HL-60 (cell line): ENCODE data around the gene TOP2B.

ENCODE experiments used
- DNase-seq, 2 experiments: peaks; one replicate each; pipeline ENCODE4 v3.0.0-alpha.2; 2010 to 2020; ENCODE audit warnings: low read depth in 1 of 2, low spot score in 1 of 2
- H3K27ac ChIP-seq: fragments of 250-450 bp; sonication (Bioruptor Pico); replicated peaks from 2 replicates; pipeline ENCODE4 v1.5.1; 2020; ENCODE audit warnings: mild to moderate bottlenecking, moderate library complexity
- H3K27me3 ChIP-seq: fragments of 250-450 bp; sonication (Bioruptor Pico); 2 replicates; pipeline ENCODE4 v1.5.1; 2021; ENCODE audit warnings: mild to moderate bottlenecking, moderate library complexity; ENCODE audit not compliant: insufficient read depth, poor library complexity, severe bottlenecking
- H3K4me3 ChIP-seq: replicated peaks from 2 replicates; pipeline ENCODE4 v1.5.1; 2011; ENCODE audit warnings: mild to moderate bottlenecking, control low read depth, low read length; ENCODE audit not compliant: insufficient read depth
- GABPA ChIP-seq: IDR thresholded peaks from 2 replicates; pipeline ENCODE4 v1.6.1; 2012; ENCODE audit warnings: low read depth
- POLR2AphosphoS5 ChIP-seq: IDR thresholded peaks from 2 replicates; pipeline ENCODE4 v1.6.1; 2012; ENCODE audit warnings: low read depth
- SPI1 ChIP-seq: IDR thresholded peaks from 2 replicates; pipeline ENCODE4 v1.6.1; 2012; ENCODE audit warnings: low read depth, mild to moderate bottlenecking, borderline replicate concordance
- TF ChIP-seq, protein P1 (sequence below): IDR thresholded peaks from one replicate; pipeline ENCODE4 v1.5.1; 2011; ENCODE audit warnings: low read length, control low read depth, inconsistent platforms; ENCODE audit not compliant: insufficient read depth
- TF ChIP-seq, protein P2 (sequence below): IDR thresholded peaks from 2 replicates; pipeline ENCODE4 v1.6.1; 2012; ENCODE audit warnings: low read depth; ENCODE audit not compliant: insufficient replicate concordance

The TOP2B gene

GRCh38 chr3:25564075-25564474 is 100.6 kb downstream of the TOP2B start:
- Histone ChIP-seq H3K27me3 (no peaks in the 10 kb centered on the region), H3K4me3 (no peak overlapping the region), H3K27ac (no peak overlapping the region)
- TF ChIP-seq, protein P1, sequence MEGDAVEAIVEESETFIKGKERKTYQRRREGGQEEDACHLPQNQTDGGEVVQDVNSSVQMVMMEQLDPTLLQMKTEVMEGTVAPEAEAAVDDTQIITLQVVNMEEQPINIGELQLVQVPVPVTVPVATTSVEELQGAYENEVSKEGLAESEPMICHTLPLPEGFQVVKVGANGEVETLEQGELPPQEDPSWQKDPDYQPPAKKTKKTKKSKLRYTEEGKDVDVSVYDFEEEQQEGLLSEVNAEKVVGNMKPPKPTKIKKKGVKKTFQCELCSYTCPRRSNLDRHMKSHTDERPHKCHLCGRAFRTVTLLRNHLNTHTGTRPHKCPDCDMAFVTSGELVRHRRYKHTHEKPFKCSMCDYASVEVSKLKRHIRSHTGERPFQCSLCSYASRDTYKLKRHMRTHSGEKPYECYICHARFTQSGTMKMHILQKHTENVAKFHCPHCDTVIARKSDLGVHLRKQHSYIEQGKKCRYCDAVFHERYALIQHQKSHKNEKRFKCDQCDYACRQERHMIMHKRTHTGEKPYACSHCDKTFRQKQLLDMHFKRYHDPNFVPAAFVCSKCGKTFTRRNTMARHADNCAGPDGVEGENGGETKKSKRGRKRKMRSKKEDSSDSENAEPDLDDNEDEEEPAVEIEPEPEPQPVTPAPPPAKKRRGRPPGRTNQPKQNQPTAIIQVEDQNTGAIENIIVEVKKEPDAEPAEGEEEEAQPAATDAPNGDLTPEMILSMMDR: no peak
- TF ChIP-seq POLR2AphosphoS5: no peak
- no peak for TF ChIP-seq GABPA
- TF ChIP-seq, protein P2, sequence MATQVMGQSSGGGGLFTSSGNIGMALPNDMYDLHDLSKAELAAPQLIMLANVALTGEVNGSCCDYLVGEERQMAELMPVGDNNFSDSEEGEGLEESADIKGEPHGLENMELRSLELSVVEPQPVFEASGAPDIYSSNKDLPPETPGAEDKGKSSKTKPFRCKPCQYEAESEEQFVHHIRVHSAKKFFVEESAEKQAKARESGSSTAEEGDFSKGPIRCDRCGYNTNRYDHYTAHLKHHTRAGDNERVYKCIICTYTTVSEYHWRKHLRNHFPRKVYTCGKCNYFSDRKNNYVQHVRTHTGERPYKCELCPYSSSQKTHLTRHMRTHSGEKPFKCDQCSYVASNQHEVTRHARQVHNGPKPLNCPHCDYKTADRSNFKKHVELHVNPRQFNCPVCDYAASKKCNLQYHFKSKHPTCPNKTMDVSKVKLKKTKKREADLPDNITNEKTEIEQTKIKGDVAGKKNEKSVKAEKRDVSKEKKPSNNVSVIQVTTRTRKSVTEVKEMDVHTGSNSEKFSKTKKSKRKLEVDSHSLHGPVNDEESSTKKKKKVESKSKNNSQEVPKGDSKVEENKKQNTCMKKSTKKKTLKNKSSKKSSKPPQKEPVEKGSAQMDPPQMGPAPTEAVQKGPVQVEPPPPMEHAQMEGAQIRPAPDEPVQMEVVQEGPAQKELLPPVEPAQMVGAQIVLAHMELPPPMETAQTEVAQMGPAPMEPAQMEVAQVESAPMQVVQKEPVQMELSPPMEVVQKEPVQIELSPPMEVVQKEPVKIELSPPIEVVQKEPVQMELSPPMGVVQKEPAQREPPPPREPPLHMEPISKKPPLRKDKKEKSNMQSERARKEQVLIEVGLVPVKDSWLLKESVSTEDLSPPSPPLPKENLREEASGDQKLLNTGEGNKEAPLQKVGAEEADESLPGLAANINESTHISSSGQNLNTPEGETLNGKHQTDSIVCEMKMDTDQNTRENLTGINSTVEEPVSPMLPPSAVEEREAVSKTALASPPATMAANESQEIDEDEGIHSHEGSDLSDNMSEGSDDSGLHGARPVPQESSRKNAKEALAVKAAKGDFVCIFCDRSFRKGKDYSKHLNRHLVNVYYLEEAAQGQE: no peak
- no peak for TF ChIP-seq SPI1
- DNase-seq: no peak

- TF ChIP-seq GABPA (no peak), POLR2AphosphoS5 (no peak), SPI1 (no peak)
- TF ChIP-seq, protein P2: no peak
- TF ChIP-seq, protein P1: no peak
- no peak overlapping the region for H3K4me3 ChIP-seq
- H3K27ac ChIP-seq: no peak overlapping the region
- H3K27me3 ChIP-seq: peaks cover 2% of the 10 kb centered on the region
- no peak for DNase-seq
Measured at GRCh38 chr3:25563601-25564000, 101.1 kb downstream of the TOP2B start.

DNA sequence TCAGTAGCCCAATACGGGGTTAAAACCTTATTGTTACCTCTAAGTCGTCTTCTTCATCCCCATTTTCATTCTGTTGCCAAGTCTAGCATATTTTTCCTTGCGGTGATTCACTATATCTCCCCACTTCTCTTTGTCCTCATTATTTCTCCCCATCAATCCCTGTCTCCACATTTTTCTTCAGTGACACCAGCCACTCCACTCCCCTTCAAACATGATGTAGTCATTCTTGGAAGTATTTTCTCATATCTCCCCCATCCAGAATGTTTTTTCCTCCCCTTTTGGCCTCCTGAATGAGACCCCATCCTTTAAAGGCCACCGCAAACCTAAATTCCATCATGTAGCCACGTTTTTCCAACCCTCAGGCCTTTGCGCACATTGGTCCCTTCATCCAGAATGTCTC is 105.9 kb downstream of the TOP2B start:
- TF ChIP-seq POLR2AphosphoS5 (no peak), GABPA (no peak)
- TF ChIP-seq, protein P2: no peak
- Histone ChIP-seq H3K27me3 (peaks cover 2% of the 10 kb centered on the region), H3K4me3 (no peak overlapping the region), H3K27ac (no peak overlapping the region)
- no peak for DNase-seq

- Histone ChIP-seq H3K27ac (no peak overlapping the region), H3K4me3 (no peak overlapping the region), H3K27me3 (peaks cover 2% of the 10 kb centered on the region)
- no peak for DNase-seq
- no peak for TF ChIP-seq POLR2AphosphoS5
- TF ChIP-seq SPI1: no peak
- TF ChIP-seq, protein P2: no peak
- TF ChIP-seq, protein P1: no peak
Measured at GRCh38 chr3:25558121-25558520, 106.6 kb downstream of the TOP2B start.
